HCT116 (cell line): ENCODE results near the gene SELP.

Experiments
- ATF3 ChIP-seq: IDR thresholded peaks from 2 replicates; pipeline ENCODE4 v1.6.1; 2012
- CEBPB ChIP-seq: IDR thresholded peaks from 2 replicates; pipeline ENCODE4 v1.6.1; 2012; ENCODE audit warnings: low read depth
- ELF1 ChIP-seq: IDR thresholded peaks from 2 replicates; pipeline ENCODE4 v1.6.1; 2012; ENCODE audit warnings: low read depth, borderline replicate concordance
- EZH2 ChIP-seq: fragments of 200-600 bp; sonication (generic); IDR thresholded peaks from 2 replicates; pipeline ENCODE4 v1.6.1; 2017; ENCODE audit warnings: antibody characterized with exemption, mixed run types
- FOSL1 ChIP-seq: IDR thresholded peaks from 2 replicates; pipeline ENCODE4 v1.6.1; 2012; ENCODE audit warnings: low read depth
- JUND ChIP-seq: IDR thresholded peaks from 2 replicates; pipeline ENCODE4 v1.6.1; 2012
- POLR2A ChIP-seq: IDR thresholded peaks from 2 replicates; pipeline ENCODE4 v1.7.0; 2011; ENCODE audit warnings: borderline replicate concordance; ENCODE audit not compliant: insufficient read depth, insufficient read length; ENCODE audit errors: extremely low read depth
- POLR2AphosphoS5 ChIP-seq: IDR thresholded peaks from 2 replicates; pipeline ENCODE4 v1.6.1; 2011; ENCODE audit warnings: mild to moderate bottlenecking, low read depth, low read length, moderate library complexity
- SIN3A ChIP-seq: IDR thresholded peaks from 2 replicates; pipeline ENCODE4 v1.6.1; 2012; ENCODE audit warnings: low read depth
- SP1 ChIP-seq: IDR thresholded peaks from 2 replicates; pipeline ENCODE4 v1.6.1; 2012; ENCODE audit warnings: low read depth
- TCF7L2 ChIP-seq: IDR thresholded peaks from 2 replicates; pipeline ENCODE4 v1.7.0; 2011; ENCODE audit warnings: borderline replicate concordance, inconsistent platforms; ENCODE audit not compliant: insufficient read depth, insufficient read length; ENCODE audit errors: extremely low read depth
- ZFX ChIP-seq: fragments of 450-650 bp; IDR thresholded peaks from 2 replicates; pipeline ENCODE4 v1.6.1; 2017
- TF ChIP-seq, protein P1 (sequence below), 3 experiments: fragments of 200-600 bp in 1 of 3; sonication (generic) in 1 of 3; IDR thresholded peaks in 2 of 3; conservative IDR thresholded peaks in 1 of 3; 2 replicates each; pipeline ENCODE4 v1.5.1; 2012 to 2017; ENCODE audit warnings: low read depth in 2 of 3, low read length in 2 of 3, antibody characterized with exemption in 1 of 3, borderline replicate concordance in 1 of 3, control low read depth in 1 of 3, mild to moderate bottlenecking in 1 of 3, mixed read lengths in 1 of 3, mixed run types in 1 of 3, moderate library complexity in 1 of 3; ENCODE audit not compliant: insufficient read depth in 1 of 3
- TF ChIP-seq, protein P2 (sequence below): IDR thresholded peaks from 2 replicates; pipeline ENCODE4 v1.6.1; 2012; ENCODE audit warnings: low read depth

- TF ChIP-seq ELF1, result no peak
- TF ChIP-seq, protein P1, sequence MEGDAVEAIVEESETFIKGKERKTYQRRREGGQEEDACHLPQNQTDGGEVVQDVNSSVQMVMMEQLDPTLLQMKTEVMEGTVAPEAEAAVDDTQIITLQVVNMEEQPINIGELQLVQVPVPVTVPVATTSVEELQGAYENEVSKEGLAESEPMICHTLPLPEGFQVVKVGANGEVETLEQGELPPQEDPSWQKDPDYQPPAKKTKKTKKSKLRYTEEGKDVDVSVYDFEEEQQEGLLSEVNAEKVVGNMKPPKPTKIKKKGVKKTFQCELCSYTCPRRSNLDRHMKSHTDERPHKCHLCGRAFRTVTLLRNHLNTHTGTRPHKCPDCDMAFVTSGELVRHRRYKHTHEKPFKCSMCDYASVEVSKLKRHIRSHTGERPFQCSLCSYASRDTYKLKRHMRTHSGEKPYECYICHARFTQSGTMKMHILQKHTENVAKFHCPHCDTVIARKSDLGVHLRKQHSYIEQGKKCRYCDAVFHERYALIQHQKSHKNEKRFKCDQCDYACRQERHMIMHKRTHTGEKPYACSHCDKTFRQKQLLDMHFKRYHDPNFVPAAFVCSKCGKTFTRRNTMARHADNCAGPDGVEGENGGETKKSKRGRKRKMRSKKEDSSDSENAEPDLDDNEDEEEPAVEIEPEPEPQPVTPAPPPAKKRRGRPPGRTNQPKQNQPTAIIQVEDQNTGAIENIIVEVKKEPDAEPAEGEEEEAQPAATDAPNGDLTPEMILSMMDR (IDR thresholded peaks at IDR 0.05 in 2 of 3, conservative IDR thresholded peaks at IDR 0.05 in 1 of 3; ENCODE audit: borderline replicate concordance in 1 of 3, insufficient read depth in 1 of 3, low read depth in 2 of 3, low read length in 2 of 3), result no peak
- TF ChIP-seq, protein P2, sequence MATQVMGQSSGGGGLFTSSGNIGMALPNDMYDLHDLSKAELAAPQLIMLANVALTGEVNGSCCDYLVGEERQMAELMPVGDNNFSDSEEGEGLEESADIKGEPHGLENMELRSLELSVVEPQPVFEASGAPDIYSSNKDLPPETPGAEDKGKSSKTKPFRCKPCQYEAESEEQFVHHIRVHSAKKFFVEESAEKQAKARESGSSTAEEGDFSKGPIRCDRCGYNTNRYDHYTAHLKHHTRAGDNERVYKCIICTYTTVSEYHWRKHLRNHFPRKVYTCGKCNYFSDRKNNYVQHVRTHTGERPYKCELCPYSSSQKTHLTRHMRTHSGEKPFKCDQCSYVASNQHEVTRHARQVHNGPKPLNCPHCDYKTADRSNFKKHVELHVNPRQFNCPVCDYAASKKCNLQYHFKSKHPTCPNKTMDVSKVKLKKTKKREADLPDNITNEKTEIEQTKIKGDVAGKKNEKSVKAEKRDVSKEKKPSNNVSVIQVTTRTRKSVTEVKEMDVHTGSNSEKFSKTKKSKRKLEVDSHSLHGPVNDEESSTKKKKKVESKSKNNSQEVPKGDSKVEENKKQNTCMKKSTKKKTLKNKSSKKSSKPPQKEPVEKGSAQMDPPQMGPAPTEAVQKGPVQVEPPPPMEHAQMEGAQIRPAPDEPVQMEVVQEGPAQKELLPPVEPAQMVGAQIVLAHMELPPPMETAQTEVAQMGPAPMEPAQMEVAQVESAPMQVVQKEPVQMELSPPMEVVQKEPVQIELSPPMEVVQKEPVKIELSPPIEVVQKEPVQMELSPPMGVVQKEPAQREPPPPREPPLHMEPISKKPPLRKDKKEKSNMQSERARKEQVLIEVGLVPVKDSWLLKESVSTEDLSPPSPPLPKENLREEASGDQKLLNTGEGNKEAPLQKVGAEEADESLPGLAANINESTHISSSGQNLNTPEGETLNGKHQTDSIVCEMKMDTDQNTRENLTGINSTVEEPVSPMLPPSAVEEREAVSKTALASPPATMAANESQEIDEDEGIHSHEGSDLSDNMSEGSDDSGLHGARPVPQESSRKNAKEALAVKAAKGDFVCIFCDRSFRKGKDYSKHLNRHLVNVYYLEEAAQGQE, result no peak
- TF ChIP-seq JUND, result no peak
- no peak for TF ChIP-seq TCF7L2
- no peak for TF ChIP-seq SP1
- no peak for TF ChIP-seq POLR2AphosphoS5
- no peak for TF ChIP-seq CEBPB
- no peak for TF ChIP-seq FOSL1
- TF ChIP-seq POLR2A, result no peak
- no peak for TF ChIP-seq SIN3A
- no peak for TF ChIP-seq ZFX
- no peak for TF ChIP-seq ATF3
- TF ChIP-seq EZH2, result no peak
Measured at GRCh38 chr1:169588785-169589485, 41.0 kb downstream of the SELP start.
